Measurements from ENCODE around the gene DDX56.

- TF ChIP-seq, protein P1, sequence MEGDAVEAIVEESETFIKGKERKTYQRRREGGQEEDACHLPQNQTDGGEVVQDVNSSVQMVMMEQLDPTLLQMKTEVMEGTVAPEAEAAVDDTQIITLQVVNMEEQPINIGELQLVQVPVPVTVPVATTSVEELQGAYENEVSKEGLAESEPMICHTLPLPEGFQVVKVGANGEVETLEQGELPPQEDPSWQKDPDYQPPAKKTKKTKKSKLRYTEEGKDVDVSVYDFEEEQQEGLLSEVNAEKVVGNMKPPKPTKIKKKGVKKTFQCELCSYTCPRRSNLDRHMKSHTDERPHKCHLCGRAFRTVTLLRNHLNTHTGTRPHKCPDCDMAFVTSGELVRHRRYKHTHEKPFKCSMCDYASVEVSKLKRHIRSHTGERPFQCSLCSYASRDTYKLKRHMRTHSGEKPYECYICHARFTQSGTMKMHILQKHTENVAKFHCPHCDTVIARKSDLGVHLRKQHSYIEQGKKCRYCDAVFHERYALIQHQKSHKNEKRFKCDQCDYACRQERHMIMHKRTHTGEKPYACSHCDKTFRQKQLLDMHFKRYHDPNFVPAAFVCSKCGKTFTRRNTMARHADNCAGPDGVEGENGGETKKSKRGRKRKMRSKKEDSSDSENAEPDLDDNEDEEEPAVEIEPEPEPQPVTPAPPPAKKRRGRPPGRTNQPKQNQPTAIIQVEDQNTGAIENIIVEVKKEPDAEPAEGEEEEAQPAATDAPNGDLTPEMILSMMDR (IDR thresholded peaks at IDR 0.05; ENCODE audit: low read depth, low read length): no peak
- no peak for TF ChIP-seq EZH2phosphoT487 (IDR thresholded peaks at IDR 0.05; ENCODE audit: low read depth)
These were observed 51.4 kb downstream of the DDX56 start for GRCh38 chr7:44522315-44522714.
